Smooth muscle cell (in vitro differentiated cells): ENCODE data around the gene GDPD5. TPM values are rescaled to one million over a fixed set of nuclear protein-coding genes. Genes with fewer than 3 reads are reported as not detected.

Source experiments
- DNase-seq: peaks from one replicate; lab custom pipeline; 2025; ENCODE audit not compliant: unreplicated experiment; lab: John Stamatoyannopoulos, UW
- H2AFZ ChIP-seq: fragments of 200-600 bp; sonication (generic); 2 replicates; pipeline ENCODE4 v1.6.0; 2016; ENCODE audit warnings: antibody characterized with exemption, low read depth, mild to moderate bottlenecking
- H3F3A ChIP-seq: fragments of 200-600 bp; sonication (generic); 2 replicates; pipeline ENCODE4 v1.6.0; 2017; ENCODE audit warnings: antibody characterized with exemption, low read depth
- H3K27ac ChIP-seq: fragments of 200-600 bp; sonication (generic); 2 replicates; pipeline ENCODE4 v1.5.1; 2016; ENCODE audit warnings: low read depth, mild to moderate bottlenecking
- H3K27me3 ChIP-seq: fragments of 200-600 bp; sonication (generic); 2 replicates; pipeline ENCODE4 v1.6.1; 2016; ENCODE audit warnings: low read depth, mild to moderate bottlenecking
- H3K36me3 ChIP-seq: fragments of 200-600 bp; sonication (generic); 2 replicates; pipeline ENCODE4 v1.5.1; 2016; ENCODE audit warnings: low read depth
- H3K4me1 ChIP-seq: fragments of 200-600 bp; sonication (generic); 2 replicates; pipeline ENCODE4 v1.5.1; 2016; ENCODE audit warnings: low read depth
- H3K4me2 ChIP-seq: fragments of 200-600 bp; sonication (generic); 2 replicates; pipeline ENCODE4 v1.6.0; 2016; ENCODE audit warnings: mild to moderate bottlenecking
- H3K4me3 ChIP-seq: fragments of 200-600 bp; sonication (generic); 2 replicates; pipeline ENCODE4 v1.5.1; 2016; ENCODE audit warnings: mild to moderate bottlenecking
- H3K79me2 ChIP-seq: fragments of 200-600 bp; sonication (generic); 2 replicates; pipeline ENCODE4 v1.6.0; 2016; ENCODE audit warnings: low read depth, mild to moderate bottlenecking
- H3K9ac ChIP-seq: fragments of 200-600 bp; sonication (generic); 2 replicates; pipeline ENCODE4 v1.6.0; 2016; ENCODE audit warnings: low read depth
- H3K9me3 ChIP-seq: fragments of 200-600 bp; sonication (generic); replicated peaks from 2 replicates; pipeline ENCODE4 v1.5.1; 2016; ENCODE audit warnings: low read depth
- H4K20me1 ChIP-seq: fragments of 200-600 bp; sonication (generic); 2 replicates; pipeline ENCODE4 v1.6.0; 2016; ENCODE audit warnings: low read depth
- CTCF ChIP-seq: fragments of 200-600 bp; sonication (generic); IDR thresholded peaks from 2 replicates; pipeline ENCODE4 v1.5.1; 2017; ENCODE audit warnings: borderline replicate concordance, mild to moderate bottlenecking, antibody characterized with exemption; ENCODE audit not compliant: insufficient read depth, poor library complexity, severe bottlenecking
- WGBS: methylation state at CpG from one replicate; pipeline ENCODE4 v1.1.7; 2016; ENCODE audit warnings: low lambda C conversion rate; 5-methylcytosine and 5-hydroxymethylcytosine counted together
- polyA plus RNA-seq: library from polyadenylated mRNA; unstranded; fragments of >200 nt; fragmentation: Nextera tagmentation; extraction: Ambion mirVana; gene quantifications from 2 replicates; pipeline ENCODE4 v1.2.1, GENCODE V29; 2016
- total RNA-seq: library from RNA; depleted of rRNA; stranded (reverse); fragments of >200 nt; gene quantifications from 2 replicates; pipeline ENCODE4 v1.2.3, GENCODE V29; 2014

The GDPD5 gene
- total and polyA plus RNA-seq, 2 experiments from 2014 or later, result 2.3 to 5.8 TPM

GRCh38 chr11:75514596-75514995 is 11.1 kb downstream of the GDPD5 start:
- no peaks in the 10 kb centered on the region for H3K36me3 ChIP-seq
- TF ChIP-seq CTCF, result no peak
- no peaks in the 10 kb centered on the region for H4K20me1 ChIP-seq
- H3K4me2 ChIP-seq, result no peak overlapping the region
- no peaks in the 10 kb centered on the region for H3K79me2 ChIP-seq
- H3K9me3 ChIP-seq, result no peaks in the 10 kb centered on the region
- H3F3A ChIP-seq, result no peaks in the 10 kb centered on the region
- DNase-seq, result no peak
- H3K27ac ChIP-seq, result no peak overlapping the region
- peaks cover 20% of the 10 kb centered on the region for H3K4me1 ChIP-seq
- no peak overlapping the region for H3K4me3 ChIP-seq
- no peak overlapping the region for H2AFZ ChIP-seq
- no peak overlapping the region for H3K9ac ChIP-seq
- no peaks in the 10 kb centered on the region for H3K27me3 ChIP-seq

- DNase-seq, result no peak
- Histone ChIP-seq H2AFZ (no peak overlapping the region), H3K27me3 (no peaks in the 10 kb centered on the region), H3K79me2 (no peaks in the 10 kb centered on the region), H3K36me3 (no peaks in the 10 kb centered on the region), H3F3A (no peaks in the 10 kb centered on the region), H3K4me1 (peaks cover 9% of the 10 kb centered on the region), H3K9me3 (no peaks in the 10 kb centered on the region), H3K4me2 (no peak overlapping the region), H3K27ac (no peak overlapping the region), H4K20me1 (no peaks in the 10 kb centered on the region), H3K9ac (no peak overlapping the region), H3K4me3 (no peak overlapping the region)
- TF ChIP-seq CTCF, result no peak
- WGBS, result 76% methylated on average over 5 of the region's 5 CpGs
Observed at GRCh38 chr11:75513250-75513649, 12.5 kb downstream of the GDPD5 start.

DNA sequence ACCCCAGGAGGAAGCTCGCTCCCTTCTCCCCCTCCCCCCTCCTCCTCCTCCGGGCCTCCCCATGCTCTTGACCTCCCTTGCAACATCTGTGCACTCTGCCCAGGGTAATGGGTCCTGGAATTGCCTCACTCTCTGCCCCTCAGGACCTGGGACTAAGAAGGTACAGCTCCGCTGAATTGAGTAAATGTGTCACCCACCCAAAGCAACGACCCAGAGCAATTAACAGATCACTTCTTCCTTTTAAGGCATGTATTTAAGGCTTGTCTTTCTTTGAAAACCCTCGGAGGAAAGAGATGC is 15.1 kb downstream of the GDPD5 start:
- no peaks in the 10 kb centered on the region for H3K9me3 ChIP-seq
- TF ChIP-seq CTCF, result no peak
- H3K9ac ChIP-seq, result no peak overlapping the region
- H4K20me1 ChIP-seq, result no peaks in the 10 kb centered on the region
- H3K4me1 ChIP-seq, result no peaks in the 10 kb centered on the region
- no peaks in the 10 kb centered on the region for H3F3A ChIP-seq
- no peaks in the 10 kb centered on the region for H3K36me3 ChIP-seq
- H3K4me3 ChIP-seq, result no peak overlapping the region
- no peak overlapping the region for H3K4me2 ChIP-seq
- WGBS, result 60% methylated on average over 3 of the region's 5 CpGs
- no peak overlapping the region for H2AFZ ChIP-seq
- H3K27ac ChIP-seq, result no peak overlapping the region
- no peaks in the 10 kb centered on the region for H3K79me2 ChIP-seq
- no peak for DNase-seq
- no peaks in the 10 kb centered on the region for H3K27me3 ChIP-seq

GRCh38 chr11:75510004-75510722 is 15.6 kb downstream of the GDPD5 start:
- Histone ChIP-seq H3K9me3 (no peaks in the 10 kb centered on the region), H2AFZ (no peak overlapping the region), H3K27me3 (no peaks in the 10 kb centered on the region), H3F3A (no peaks in the 10 kb centered on the region), H3K4me1 (no peaks in the 10 kb centered on the region), H3K4me2 (no peak overlapping the region), H3K27ac (no peak overlapping the region), H3K4me3 (no peak overlapping the region), H3K9ac (no peak overlapping the region), H3K79me2 (no peaks in the 10 kb centered on the region), H3K36me3 (no peaks in the 10 kb centered on the region), H4K20me1 (no peaks in the 10 kb centered on the region)
- DNase-seq, result no peak
- WGBS, result 83% methylated on average over 9 of the region's 9 CpGs
- no peak for TF ChIP-seq CTCF
